ENCODE measurements around the gene KLF7. TPM values are rescaled to one million over a fixed set of nuclear protein-coding genes. Genes with fewer than 3 reads are reported as not detected.

Gene KLF7
- total and polyA plus RNA-seq, 2 donors (not counting 3 experiments of a cell fraction or from before 2014, with no cell fraction given): 32.8 to 42.9 TPM

- Histone ChIP-seq H2AFZ (ENCODE audit: low read depth, low read length) (no peak overlapping the region), H3K27me3 (ENCODE audit: control insufficient read depth in 2 of 2, insufficient read depth in 2 of 2, low read length in 2 of 2) (no peaks in the 10 kb centered on the region), H3K9me1 (replicated peaks; ENCODE audit: control insufficient read depth, extremely low read depth, insufficient read depth, low read length) (no peaks in the 10 kb centered on the region), H3K27ac (ENCODE audit: insufficient read depth, low read depth, low read length) (no peak overlapping the region), H3K36me3 (ENCODE audit: control insufficient read depth in 2 of 2, extremely low read depth in 1 of 2, insufficient read depth in 2 of 2, low read length in 2 of 2) (no peaks in the 10 kb centered on the region), H3K4me3 (replicated peaks in 1 of 3; ENCODE audit: insufficient read depth in 1 of 3, low read depth in 1 of 3, low read length in 3 of 3) (no peak overlapping the region), H3K4me1 (ENCODE audit: control insufficient read depth, extremely low read depth, insufficient read depth, low read length) (no peaks in the 10 kb centered on the region), H3K4me2 (ENCODE audit: insufficient read depth, low read length) (no peak overlapping the region), H3K9ac (replicated peaks; ENCODE audit: extremely low read depth, insufficient read depth, low read length) (no peak overlapping the region), H3K9me3 (replicated peaks; ENCODE audit: control insufficient read depth, insufficient read depth, low read length) (no peaks in the 10 kb centered on the region), H3K79me2 (ENCODE audit: control insufficient read depth, insufficient read depth, low read length) (no peaks in the 10 kb centered on the region), H4K20me1 (replicated peaks; ENCODE audit: control insufficient read depth, extremely low read depth, insufficient read depth, low read length) (no peaks in the 10 kb centered on the region)
- POLR2A ChIA-PET: interaction anchor here (0.6 to 0.7 kb wide), 2 partner anchors 9 to 138 kb away, joined by 3 read pairs; no protein-coding TSS in a partner anchor
- intact Hi-C loops (cut with micrococcal nuclease) (no loop called here), dilution Hi-C loops (cut with MboI; ENCODE audit: extremely low pct_ligation_motif_present, low sequenced_read_pairs) (no loop called here)
- CTCF ChIA-PET: interaction anchor here (1.0 to 2.4 kb wide), 3 partner anchors 12 to 15 kb away, joined by 3 to 8 read pairs (median 5); no protein-coding TSS in a partner anchor
- DNase-seq (ENCODE audit: low read depth, low spot score) (no peak), FAIRE-seq (no peak)
- TF ChIP-seq EZH2 (IDR thresholded peaks at IDR 0.05; ENCODE audit: borderline replicate concordance, low read depth, low read length, severe bottlenecking) (no peak), POLR2A (IDR thresholded peaks at IDR 0.05; ENCODE audit: low read depth, low read length) (no peak), JUN (IDR thresholded peaks at IDR 0.05; ENCODE audit: borderline replicate concordance, insufficient read depth, insufficient read length, low read depth) (no peak), GATA2 (IDR thresholded peaks at IDR 0.05; ENCODE audit: insufficient read depth, insufficient read length, low read depth, low read length) (no peak), POLR2AphosphoS5 (IDR thresholded peaks at IDR 0.05; ENCODE audit: insufficient read depth, low read depth, low read length) (no peak), FOS (IDR thresholded peaks at IDR 0.05; ENCODE audit: borderline replicate concordance, insufficient read depth, low read length) (no peak), MYC (IDR thresholded peaks at IDR 0.05; ENCODE audit: low read depth, low read length) (no peak)
- TF ChIP-seq, protein P1, sequence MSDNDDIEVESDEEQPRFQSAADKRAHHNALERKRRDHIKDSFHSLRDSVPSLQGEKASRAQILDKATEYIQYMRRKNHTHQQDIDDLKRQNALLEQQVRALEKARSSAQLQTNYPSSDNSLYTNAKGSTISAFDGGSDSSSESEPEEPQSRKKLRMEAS (IDR thresholded peaks at IDR 0.05; ENCODE audit: insufficient read depth, insufficient read length): no peak
- TF ChIP-seq, protein P2, sequence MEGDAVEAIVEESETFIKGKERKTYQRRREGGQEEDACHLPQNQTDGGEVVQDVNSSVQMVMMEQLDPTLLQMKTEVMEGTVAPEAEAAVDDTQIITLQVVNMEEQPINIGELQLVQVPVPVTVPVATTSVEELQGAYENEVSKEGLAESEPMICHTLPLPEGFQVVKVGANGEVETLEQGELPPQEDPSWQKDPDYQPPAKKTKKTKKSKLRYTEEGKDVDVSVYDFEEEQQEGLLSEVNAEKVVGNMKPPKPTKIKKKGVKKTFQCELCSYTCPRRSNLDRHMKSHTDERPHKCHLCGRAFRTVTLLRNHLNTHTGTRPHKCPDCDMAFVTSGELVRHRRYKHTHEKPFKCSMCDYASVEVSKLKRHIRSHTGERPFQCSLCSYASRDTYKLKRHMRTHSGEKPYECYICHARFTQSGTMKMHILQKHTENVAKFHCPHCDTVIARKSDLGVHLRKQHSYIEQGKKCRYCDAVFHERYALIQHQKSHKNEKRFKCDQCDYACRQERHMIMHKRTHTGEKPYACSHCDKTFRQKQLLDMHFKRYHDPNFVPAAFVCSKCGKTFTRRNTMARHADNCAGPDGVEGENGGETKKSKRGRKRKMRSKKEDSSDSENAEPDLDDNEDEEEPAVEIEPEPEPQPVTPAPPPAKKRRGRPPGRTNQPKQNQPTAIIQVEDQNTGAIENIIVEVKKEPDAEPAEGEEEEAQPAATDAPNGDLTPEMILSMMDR (IDR thresholded peaks at IDR 0.05; ENCODE audit: extremely low read depth in 1 of 2, insufficient read depth in 1 of 2, low read depth in 1 of 2, low read length in 2 of 2): no peak
- BruUV-seq (replicated peaks): no TSS peak
These were observed 39.6 kb upstream of the KLF7 start for GRCh38 chr2:207205173-207205957.
